Stimulated activated CD4-positive, alpha-beta T cell treated with anti-CD3 and anti-CD28 coated beads, Interleukin-1b, Interleukin-23, amount 100 ng/mL, for 1 hour (primary cell): ENCODE results near the gene CTDSPL2.
A peak's percentile ranks its signal among the peaks of the same experiment; 100 is the strongest.
"Not testable (repeated sequence)": the region's sequence is repeated elsewhere in the genome, so short reads cannot be mapped to it uniquely, and the experiment has no call there.

Source experiments
- DNase-seq, 2 donors: peaks; one replicate each; pipeline ENCODE4 v3.0.0-alpha.2; 2020; ENCODE audit warnings: low read depth in 2 of 2

CTDSPL2 gene

GRCh38 chr15:44482090-44482489, 54.7 kb downstream of the CTDSPL2 start:
- DNase-seq, result no peak

GRCh38 chr15:44485880-44486279, 58.5 kb downstream of the CTDSPL2 start:
- no peak for DNase-seq

GRCh38 chr15:44489464-44489863, 62.0 kb downstream of the CTDSPL2 start:
- no peak for DNase-seq

GRCh38 chr15:44490622-44491021, 63.2 kb downstream of the CTDSPL2 start:
- no peak for DNase-seq

- DNase-seq, result no peak
Measured at GRCh38 chr15:44492040-44492439, 64.6 kb downstream of the CTDSPL2 start.

GRCh38 chr15:44492672-44493071, 65.2 kb downstream of the CTDSPL2 start:
- no peak for DNase-seq

GRCh38 chr15:44495562-44495961, 68.1 kb downstream of the CTDSPL2 start:
- DNase-seq, result no peak

- DNase-seq, result no peak
Measured at GRCh38 chr15:44500555-44500954, 73.1 kb downstream of the CTDSPL2 start.

- no peak for DNase-seq
Measured at GRCh38 chr15:44501768-44502366, 74.4 kb downstream of the CTDSPL2 start.

GRCh38 chr15:44516436-44516835, 89.0 kb downstream of the CTDSPL2 start:
- DNase-seq, result no peak

- DNase-seq, result no peak
Measured at GRCh38 chr15:44519537-44519936, 92.1 kb downstream of the CTDSPL2 start.

GRCh38 chr15:44525018-44525417, 97.6 kb downstream of the CTDSPL2 start:
- no peak for DNase-seq

- DNase-seq, result no peak
Measured at GRCh38 chr15:44527241-44527640, 99.8 kb downstream of the CTDSPL2 start.

- DNase-seq, result no peak
Measured at GRCh38 chr15:44529864-44530604, 102.6 kb downstream of the CTDSPL2 start.

GRCh38 chr15:44530653-44531052, 103.2 kb downstream of the CTDSPL2 start:
- no peak for DNase-seq

GRCh38 chr15:44532275-44532674, 104.8 kb downstream of the CTDSPL2 start:
- DNase-seq, result not testable (repeated sequence)

GRCh38 chr15:44532689-44533088, 105.3 kb downstream of the CTDSPL2 start:
- no peak for DNase-seq

GRCh38 chr15:44535092-44535491, 107.7 kb downstream of the CTDSPL2 start:
- DNase-seq, result no peak

- no peak for DNase-seq
Measured at GRCh38 chr15:44535523-44536301, 108.3 kb downstream of the CTDSPL2 start.

GRCh38 chr15:44536302-44536961, 109.0 kb downstream of the CTDSPL2 start:
- DNase-seq, result no peak

GRCh38 chr15:44536962-44537734, 109.7 kb downstream of the CTDSPL2 start, which contains the start of gene EIF3J:
Gene EIF3J, plus strand, starts transcription at chr15:44537147. Its CDS starts 48 bp downstream, at chr15:44537195.
- DNase-seq, result peak; percentile 84 to 88
